ENCODE data around the gene MEPCE. TPM values are rescaled to one million over a fixed set of nuclear protein-coding genes. Genes with fewer than 3 reads are reported as not detected.

Gene MEPCE
- total RNA-seq, 1 donor from 2014 or later, result 22.3 TPM

DNA sequence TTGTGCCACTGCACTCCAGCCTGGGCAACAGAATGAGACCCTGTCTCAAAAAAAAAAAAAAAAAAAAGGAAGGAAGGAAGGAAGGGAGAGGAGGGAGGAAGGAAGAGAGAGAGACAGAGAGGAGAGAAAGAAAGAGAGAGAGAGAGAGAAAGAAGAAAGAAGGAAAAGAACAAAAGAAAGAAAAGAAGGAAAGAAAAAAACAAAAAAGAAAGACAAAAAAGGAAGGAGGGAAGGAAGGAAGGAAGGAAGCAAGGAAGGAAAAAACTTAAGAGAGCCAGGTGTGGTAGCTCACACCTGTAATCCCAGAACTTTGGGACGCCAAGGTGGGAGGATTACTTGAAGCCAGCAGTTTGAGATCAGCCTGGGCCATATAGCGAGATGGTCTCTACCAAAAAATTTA is 35.2 kb downstream of the MEPCE start:
- ATAC-seq, result no peak

DNA sequence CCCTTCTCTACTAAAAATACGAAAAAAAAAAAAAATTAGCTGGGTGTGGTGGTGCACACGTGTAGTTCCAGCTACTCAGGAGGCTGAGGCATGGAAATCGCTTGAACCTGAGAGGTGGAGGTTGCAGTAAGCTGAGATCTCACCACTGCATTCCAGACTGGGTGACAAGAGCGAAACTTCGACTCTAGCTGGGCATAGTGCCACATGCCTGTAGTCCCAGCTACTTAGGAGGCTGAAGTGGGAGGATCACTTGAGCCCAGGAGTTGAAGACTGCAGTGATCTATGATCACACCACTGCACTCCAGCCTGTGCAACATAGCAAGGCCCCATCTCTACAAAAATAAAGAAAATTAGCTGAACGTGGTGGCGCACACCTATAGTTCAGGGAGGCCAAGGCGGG is 35.7 kb downstream of the MEPCE start:
- ATAC-seq, result no peak

GRCh38 chr7:100465702-100466311 is 36.2 kb downstream of the MEPCE start:
- ATAC-seq, result peak; percentile 58

GRCh38 chr7:100466653-100467605 is 37.3 kb downstream of the MEPCE start:
- ATAC-seq, result no peak

DNA sequence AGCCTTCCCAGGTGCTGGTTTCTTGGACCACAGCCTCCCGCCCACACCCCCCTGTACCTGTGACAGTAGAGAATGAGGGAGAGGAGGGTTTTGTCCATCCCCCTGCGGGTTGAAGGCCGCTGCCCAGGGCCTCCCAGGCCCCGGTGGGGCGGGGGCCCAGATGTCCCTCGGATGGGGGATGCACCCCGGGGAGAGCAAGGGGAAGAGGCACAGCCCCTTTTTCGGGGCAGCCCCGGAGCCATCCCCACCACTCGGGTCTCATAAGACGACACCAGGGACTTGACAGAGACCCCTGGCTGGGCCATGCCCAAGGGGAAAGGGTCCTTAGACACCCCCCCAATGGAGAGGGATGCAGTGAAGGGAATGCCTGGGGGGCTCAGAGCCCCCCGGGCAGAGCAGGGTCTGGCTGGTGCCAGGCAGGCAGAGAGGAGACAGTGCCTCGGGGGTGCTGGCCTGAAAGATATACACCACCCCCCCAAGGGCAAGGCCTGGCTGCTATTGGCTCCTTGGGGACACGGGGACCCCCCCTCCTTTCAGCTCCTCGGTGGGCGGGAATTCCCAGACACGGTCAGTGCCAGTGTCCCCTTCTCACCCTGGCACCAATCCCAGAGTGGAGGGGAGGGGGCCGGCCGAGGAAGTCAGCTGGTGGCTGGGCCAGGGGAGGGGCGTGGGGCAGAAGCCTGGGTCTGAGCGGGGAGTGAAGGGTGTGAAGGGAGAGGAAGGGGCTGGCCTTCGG is 38.2 kb downstream of the MEPCE start:
- ATAC-seq, result no peak

GRCh38 chr7:100469227-100470044 is 39.8 kb downstream of the MEPCE start:
- peak; percentile 86 for ATAC-seq

GRCh38 chr7:100471021-100471420 is 41.4 kb downstream of the MEPCE start:
- no peak for ATAC-seq

DNA sequence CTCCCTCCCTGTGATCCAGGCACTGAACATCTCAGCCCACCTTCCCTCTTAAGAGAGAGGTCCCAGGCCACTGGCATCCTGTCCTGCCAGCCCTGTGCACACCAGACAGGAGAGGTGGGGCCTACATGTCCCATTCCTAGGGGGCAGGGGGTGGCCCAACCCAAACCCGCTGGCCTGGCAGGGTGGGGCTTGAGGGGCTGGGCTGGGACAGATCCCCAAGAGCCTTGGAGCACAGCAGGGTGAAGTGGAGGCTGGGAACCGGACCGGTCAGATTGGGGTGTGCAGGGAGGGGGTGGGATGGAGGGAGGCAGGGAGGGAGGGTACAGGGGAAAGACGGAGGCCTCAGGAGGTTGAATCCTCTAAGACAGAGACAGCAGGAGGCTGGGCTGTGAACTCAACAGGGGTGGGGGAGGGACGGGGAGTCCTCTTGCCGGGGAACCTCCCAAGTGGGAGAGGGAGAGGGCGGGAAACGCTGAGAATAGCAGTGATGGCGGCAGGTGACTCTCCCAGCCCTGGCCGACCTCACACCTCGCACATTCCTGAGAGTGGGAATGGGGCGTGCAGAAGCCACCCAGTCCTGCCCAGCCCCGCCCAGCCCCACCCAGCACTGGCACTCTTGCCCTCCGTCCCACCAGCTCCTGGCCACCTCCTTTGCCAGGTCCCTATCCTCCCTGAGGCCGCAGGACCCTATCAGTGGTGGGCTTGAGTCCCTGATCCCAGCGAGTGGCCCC is 42.7 kb downstream of the MEPCE start:
- ATAC-seq, result peak; percentile 8

- ATAC-seq, result no peak
These were observed 43.3 kb downstream of the MEPCE start for GRCh38 chr7:100472854-100473499.

DNA sequence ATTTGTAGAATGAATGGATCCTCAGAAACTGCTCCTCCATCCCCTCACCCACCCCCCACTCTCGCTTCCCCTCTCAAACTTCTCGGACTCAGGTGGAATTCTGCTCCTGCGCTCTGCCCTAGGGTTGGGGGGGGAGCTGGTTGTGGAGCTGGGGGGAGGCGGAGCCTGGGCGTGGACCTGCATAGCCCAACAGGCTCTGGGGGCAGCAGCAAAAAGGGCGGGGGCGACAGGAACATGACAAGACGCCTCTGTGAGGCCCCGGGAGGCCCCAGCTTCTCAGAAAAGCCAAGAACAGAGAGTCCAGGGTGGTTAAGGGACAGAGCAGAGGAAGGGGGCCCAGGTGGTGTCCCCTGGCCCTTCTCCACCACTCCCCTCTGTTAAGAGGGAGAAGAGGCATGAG is 45.9 kb downstream of the MEPCE start:
- ATAC-seq, result no peak

DNA sequence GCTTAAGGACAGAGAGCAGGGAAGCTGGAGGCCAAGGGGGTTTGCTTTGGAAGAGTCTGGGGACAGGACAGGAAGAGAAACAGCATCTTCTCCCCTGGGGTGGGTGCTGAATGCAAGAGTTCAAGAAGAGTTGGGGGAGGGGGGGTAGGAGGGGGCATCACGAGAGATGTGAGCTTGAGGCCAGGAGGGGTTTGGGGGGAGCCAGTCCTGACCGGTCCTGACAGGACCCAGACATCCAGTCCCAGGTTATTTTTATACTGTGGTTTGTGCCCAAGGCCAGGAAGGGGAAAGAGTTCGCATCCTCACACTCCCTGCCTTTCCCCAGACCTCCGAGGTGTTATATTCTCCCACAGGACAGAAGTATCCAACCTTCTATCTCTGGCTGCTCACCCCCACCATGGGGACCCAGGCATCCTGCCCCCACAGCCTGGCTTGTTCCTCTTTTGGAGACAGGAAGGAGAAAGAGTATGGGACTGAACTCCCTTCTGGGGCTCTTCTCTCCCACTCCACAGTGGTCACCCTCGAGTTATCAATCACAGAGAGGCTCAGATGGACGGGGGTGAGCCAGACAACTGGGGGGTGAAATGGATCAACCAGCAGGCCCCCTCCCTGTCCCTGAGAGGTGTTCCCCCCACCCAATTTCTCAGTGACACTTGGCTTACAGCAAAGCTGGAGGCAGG is 46.6 kb downstream of the MEPCE start:
- ATAC-seq, result no peak

DNA sequence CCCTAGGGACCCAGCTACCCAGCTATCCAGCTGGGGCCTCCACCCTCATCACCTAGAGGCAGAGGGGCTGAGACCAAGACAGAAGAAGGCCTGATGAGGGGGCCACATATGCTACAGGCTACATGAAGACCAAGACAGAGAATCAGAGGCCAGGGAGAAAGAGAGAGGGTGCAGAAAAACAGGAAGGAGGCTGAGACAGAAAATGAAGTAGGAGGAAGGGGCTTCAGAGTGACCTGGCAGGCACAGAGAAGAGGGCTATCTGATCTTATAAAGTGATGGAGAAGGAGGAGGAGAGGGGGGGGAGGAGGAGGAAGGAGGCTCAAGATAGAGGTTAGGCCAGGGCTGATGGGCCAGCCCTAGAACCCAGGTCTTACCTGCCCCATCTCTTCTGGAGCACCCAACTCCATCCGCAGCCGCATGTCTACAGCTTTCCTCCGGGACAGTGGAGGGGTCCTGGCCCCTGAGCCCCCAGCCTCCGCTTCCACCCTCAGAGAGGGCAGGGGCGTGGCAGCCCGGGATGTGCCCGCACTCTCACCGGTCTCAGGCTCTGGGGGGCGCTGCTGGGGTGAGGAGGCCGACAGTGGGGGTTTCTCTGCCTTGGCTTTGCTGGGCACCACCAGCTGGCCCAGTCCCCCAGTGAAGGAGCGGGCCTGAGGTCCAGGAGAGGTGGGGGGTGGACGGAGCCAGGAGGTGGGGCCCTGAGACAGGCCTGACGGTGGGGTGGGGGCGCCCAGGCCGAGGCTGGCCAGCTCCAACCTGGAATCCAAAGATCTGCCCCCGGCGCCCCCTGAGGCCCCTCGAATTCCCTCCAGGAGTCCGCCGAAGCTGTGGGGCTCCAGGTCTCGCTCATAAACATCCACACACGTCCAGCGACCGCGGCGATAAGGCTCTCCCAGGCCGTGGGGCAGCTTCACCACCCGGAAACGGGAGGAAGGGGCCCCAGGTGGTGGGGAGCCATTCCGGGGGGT is 47.6 kb downstream of the MEPCE start:
- no peak for ATAC-seq

GRCh38 chr7:100477871-100478267 is 48.2 kb downstream of the MEPCE start:
- peak; percentile 3 for ATAC-seq

DNA sequence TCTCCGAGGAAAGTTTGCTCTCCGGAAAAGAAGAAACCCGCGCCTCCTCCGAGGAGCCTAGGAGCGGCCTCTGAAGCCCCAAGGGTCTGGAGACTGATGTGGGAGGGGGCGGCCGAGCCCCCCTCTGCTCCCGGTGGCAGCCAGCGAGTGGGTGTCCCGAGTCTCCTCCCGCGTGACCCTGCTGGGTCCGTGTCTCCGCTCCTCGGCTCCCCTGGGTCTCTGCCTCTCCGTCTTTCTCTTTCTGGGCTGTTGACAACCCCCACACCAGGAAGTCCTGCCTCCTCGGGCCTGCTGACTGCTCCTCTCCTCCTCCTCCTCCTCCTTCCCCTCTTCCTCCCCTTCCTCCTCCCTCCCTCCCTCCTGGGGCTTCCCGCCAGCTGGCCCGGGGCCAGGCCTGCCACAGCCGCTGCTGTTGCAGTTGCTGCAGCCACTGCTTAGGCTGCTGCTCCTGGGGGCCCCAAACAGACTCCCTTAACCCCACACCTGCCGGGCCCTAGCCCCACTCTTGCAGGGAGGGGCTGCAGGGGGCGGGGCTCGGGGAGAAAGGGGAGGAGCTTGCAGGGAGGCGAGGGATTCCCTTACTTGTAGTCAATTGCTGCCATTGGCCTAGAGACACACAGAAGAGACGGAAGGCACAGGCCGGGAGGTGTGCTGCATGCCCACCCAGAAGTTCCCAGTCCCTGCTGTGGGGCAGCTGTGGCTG is 49.5 kb downstream of the MEPCE start, which contains the start of gene TSC22D4:
TSC22D4 (minus strand) TSS at position 257 of the 703 bp plus-strand sequence. CDS start 1,176 bp downstream, outside the sequence.
- ATAC-seq, result peak; percentile 84

DNA sequence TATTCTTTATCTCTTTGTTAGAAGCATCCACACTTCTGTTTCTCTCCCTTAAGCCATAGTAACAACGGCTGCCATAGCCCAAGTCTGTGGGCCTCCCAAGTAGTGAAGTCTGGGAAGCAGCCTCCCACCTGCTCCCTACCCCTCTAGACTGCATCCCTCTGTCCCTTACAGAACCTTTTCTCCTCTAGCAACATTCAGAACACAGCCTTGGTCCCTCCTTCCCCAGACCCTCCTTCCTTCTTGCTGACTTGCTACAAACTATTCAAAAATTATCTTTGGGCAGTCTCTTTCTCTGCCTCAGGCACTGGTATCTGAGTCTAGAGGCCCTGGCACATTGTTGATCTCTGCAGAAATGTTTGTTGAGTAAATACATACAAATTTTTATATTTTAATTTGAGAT is 51.8 kb downstream of the MEPCE start:
- no peak for ATAC-seq

GRCh38 chr7:100482728-100483089 is 53.1 kb downstream of the MEPCE start:
- no peak for ATAC-seq

GRCh38 chr7:100483090-100483721 is 53.6 kb downstream of the MEPCE start:
- peak; percentile 75 for ATAC-seq

All from esophagus mucosa (tissue), 1 donor.